RWPE2 (cell line): ENCODE results near the gene DNMT3L.

ENCODE experiments used
- ATAC-seq: fragments of 200-7000 bp; cut with Tn5 transposase; 3 replicates; pipeline ENCODE4 v1.9.1; 2021; ENCODE audit warnings: low read depth
- DNase-seq: peaks from one replicate; pipeline ENCODE4 v3.0.0-alpha.2; 2020; ENCODE audit warnings: low spot score
- H3K27ac ChIP-seq: fragments of 450-650 bp; 2 replicates; pipeline ENCODE4 v1.5.1; 2017; ENCODE audit warnings: mild to moderate bottlenecking; ENCODE audit not compliant: poor library complexity, severe bottlenecking
- H3K27me3 ChIP-seq: fragments of 250-450 bp; sonication (Bioruptor Pico); 2 replicates; pipeline ENCODE4 v1.5.1; 2021; ENCODE audit warnings: mild to moderate bottlenecking, moderate library complexity; ENCODE audit not compliant: insufficient read depth, poor library complexity, severe bottlenecking
- H3K36me3 ChIP-seq: fragments of 250-450 bp; sonication (Bioruptor Pico); 2 replicates; pipeline ENCODE4 v1.5.1; 2020; ENCODE audit warnings: low read depth, mild to moderate bottlenecking, moderate library complexity
- H3K4me1 ChIP-seq: fragments of 250-450 bp; sonication (Bioruptor Pico); 2 replicates; pipeline ENCODE4 v1.5.1; 2021; ENCODE audit warnings: mild to moderate bottlenecking, moderate library complexity; ENCODE audit not compliant: insufficient read depth, poor library complexity, severe bottlenecking
- H3K4me3 ChIP-seq: fragments of 250-450 bp; sonication (Bioruptor Pico); 2 replicates; pipeline ENCODE4 v1.5.1; 2021; ENCODE audit warnings: mild to moderate bottlenecking, moderate library complexity; ENCODE audit not compliant: severe bottlenecking
- H3K9me3 ChIP-seq: fragments of 250-450 bp; sonication (Bioruptor Pico); 2 replicates; pipeline ENCODE4 v1.5.1; 2021; ENCODE audit warnings: mild to moderate bottlenecking, moderate library complexity; ENCODE audit not compliant: severe bottlenecking
- CTCF ChIP-seq: fragments of 450-650 bp; IDR thresholded peaks from one replicate; pipeline ENCODE4 v1.5.1; 2017; ENCODE audit warnings: mild to moderate bottlenecking, moderate library complexity; ENCODE audit not compliant: poor library complexity, severe bottlenecking

The DNMT3L gene

GRCh38 chr21:44288251-44289110, 26.8 kb upstream of the DNMT3L start:
- H3K27ac ChIP-seq = no peak overlapping the region
- H3K27me3 ChIP-seq = peaks cover 3% of the 10 kb centered on the region
- H3K36me3 ChIP-seq = no peaks in the 10 kb centered on the region
- no peak for TF ChIP-seq CTCF
- DNase-seq = no peak
- no peaks in the 10 kb centered on the region for H3K4me1 ChIP-seq
- H3K4me3 ChIP-seq = no peak overlapping the region
- ATAC-seq = no peak
- H3K9me3 ChIP-seq = no peaks in the 10 kb centered on the region

- TF ChIP-seq CTCF = no peak
- Histone ChIP-seq H3K36me3 (no peaks in the 10 kb centered on the region), H3K27me3 (peaks cover 3% of the 10 kb centered on the region), H3K27ac (no peak overlapping the region), H3K4me1 (no peaks in the 10 kb centered on the region), H3K9me3 (no peaks in the 10 kb centered on the region), H3K4me3 (no peak overlapping the region)
- ATAC-seq (no peak), DNase-seq (no peak)
Observed at GRCh38 chr21:44286716-44287632, 25.3 kb upstream of the DNMT3L start.

GRCh38 chr21:44286086-44286715, 24.5 kb upstream of the DNMT3L start:
- no peaks in the 10 kb centered on the region for H3K4me1 ChIP-seq
- no peak for DNase-seq
- no peaks in the 10 kb centered on the region for H3K9me3 ChIP-seq
- H3K27me3 ChIP-seq = peaks cover 3% of the 10 kb centered on the region
- ATAC-seq = no peak
- no peak overlapping the region for H3K4me3 ChIP-seq
- H3K36me3 ChIP-seq = no peaks in the 10 kb centered on the region
- H3K27ac ChIP-seq = no peak overlapping the region
- TF ChIP-seq CTCF = no peak

DNA sequence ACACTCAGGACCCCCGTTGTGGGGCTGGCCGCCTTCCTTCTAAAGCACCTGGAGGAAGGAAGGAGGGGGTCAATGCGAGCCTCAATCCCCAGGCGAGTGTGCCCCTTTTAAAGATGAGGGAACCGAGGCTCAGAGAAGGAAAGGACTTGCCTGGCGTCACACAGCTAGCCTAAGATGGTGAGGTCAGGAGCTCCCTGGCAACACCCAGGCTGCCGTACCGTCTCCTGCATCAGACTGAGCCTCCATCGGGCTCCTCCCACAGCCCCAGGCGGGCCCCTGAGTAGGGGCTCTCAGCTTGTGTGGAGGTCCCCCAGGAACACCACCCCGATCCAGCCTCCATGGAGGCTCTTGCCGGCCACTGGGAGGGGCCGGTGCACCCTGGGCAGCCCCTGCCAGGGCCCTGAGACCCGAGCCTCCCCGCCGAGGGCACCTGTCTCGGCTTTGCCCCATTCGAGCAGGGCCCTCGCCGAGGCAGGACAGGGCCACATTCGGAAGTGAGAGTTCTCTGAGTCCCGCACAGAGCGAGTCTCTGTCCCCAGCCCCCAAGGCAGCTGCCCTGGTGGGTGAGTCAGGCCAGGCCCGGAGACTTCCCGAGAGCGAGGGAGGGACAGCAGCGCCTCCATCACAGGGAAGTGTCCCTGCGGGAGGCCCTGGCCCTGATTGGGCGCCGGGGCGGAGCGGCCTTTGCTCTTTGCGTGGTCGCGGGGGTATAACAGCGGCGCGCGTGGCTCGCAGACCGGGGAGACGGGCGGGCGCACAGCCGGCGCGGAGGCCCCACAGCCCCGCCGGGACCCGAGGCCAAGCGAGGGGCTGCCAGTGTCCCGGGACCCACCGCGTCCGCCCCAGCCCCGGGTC, 23.7 kb upstream of the DNMT3L start, which contains the start of gene AIRE:
Gene AIRE, plus strand, starts transcription at position 739 of the 855 bp plus-strand sequence. CDS start 131 bp downstream, outside the sequence.
- DNase-seq = no peak
- Histone ChIP-seq H3K27ac (no peak within 1 kb of the TSS), H3K36me3 (no peaks in the 10 kb centered on the region), H3K4me3 (no peak within 1 kb of the TSS), H3K27me3 (peaks cover 3% of the 10 kb centered on the region), H3K4me1 (no peaks in the 10 kb centered on the region), H3K9me3 (no peaks in the 10 kb centered on the region)
- no peak for TF ChIP-seq CTCF
- ATAC-seq = no peak; the same call in 2 of the 3 replicates
